IMR-90 (cell line): Measurements from ENCODE around the gene SLC25A6. TPM values are rescaled to one million over a fixed set of nuclear protein-coding genes. Genes with fewer than 3 reads are reported as not detected.
A peak's percentile ranks its signal among the peaks of the same experiment; 100 is the strongest.

Experiments used
- ATAC-seq: fragments of 200-7000 bp; cut with Tn5 transposase; 2 replicates; pipeline ENCODE4 v1.9.1; 2020; ENCODE audit warnings: low read depth, mild to moderate bottlenecking, moderate library complexity
- BruUV-seq: library from RNA; stranded (reverse); fragments of 400-500 nt; replicated peaks from 2 replicates; lab custom pipeline; 2021; lab: Mats Ljungman, UMichigan
- CTCF ChIA-PET: fragments of 300-600 bp; formaldehyde crosslinking; extraction: SDS; loops from one replicate; lab custom pipeline; 2021; ENCODE audit warnings: antibody characterized with exemption; lab: Yijun Ruan, JAX
- POLR2A ChIA-PET: fragments of 300-600 bp; sonication (Branson Sonifier 250); formaldehyde crosslinking; loops from one replicate; lab custom pipeline; 2022; ENCODE audit warnings: antibody characterized with exemption; ENCODE audit not compliant: unreplicated experiment; lab: Charles Lee
- DNase-seq: peaks from one replicate; pipeline ENCODE4 v3.0.0; 2013
- H2AFZ ChIP-seq: replicated peaks from 2 replicates; pipeline ENCODE3; 2013; ENCODE audit warnings: low read length, mild to moderate bottlenecking; ENCODE audit not compliant: poor library complexity
- H2AK5ac ChIP-seq: 2 replicates; pipeline ENCODE4 v1.6.1; 2013; ENCODE audit warnings: low read depth, low read length, inconsistent platforms
- H2AK9ac ChIP-seq: replicated peaks from 2 replicates; pipeline ENCODE3; 2013; ENCODE audit warnings: mild to moderate bottlenecking, low read depth, low read length, moderate library complexity; ENCODE audit not compliant: poor library complexity
- H2BK120ac ChIP-seq: 2 replicates; pipeline ENCODE4 v1.6.1; 2013; ENCODE audit warnings: low read depth, low read length, inconsistent platforms
- H2BK15ac ChIP-seq: 3 replicates; pipeline ENCODE4 v1.6.1; 2013; ENCODE audit warnings: low read depth, low read length, inconsistent platforms
- H2BK20ac ChIP-seq: 2 replicates; pipeline ENCODE4 v1.6.1; 2013; ENCODE audit warnings: low read depth, mild to moderate bottlenecking, inconsistent platforms, low read length, moderate library complexity
- H2BK5ac ChIP-seq: 2 replicates; pipeline ENCODE4 v1.6.1; 2013; ENCODE audit warnings: mild to moderate bottlenecking, low read depth, low read length, inconsistent platforms; ENCODE audit not compliant: poor library complexity, severe bottlenecking
- H3K14ac ChIP-seq: replicated peaks from 2 replicates; pipeline ENCODE4 v1.6.1; 2013; ENCODE audit warnings: low read depth, low read length, inconsistent platforms
- H3K18ac ChIP-seq: 2 replicates; pipeline ENCODE4 v1.6.1; 2013; ENCODE audit warnings: low read depth, low read length, control low read depth
- H3K23ac ChIP-seq: 2 replicates; pipeline ENCODE4 v1.6.1; 2013; ENCODE audit warnings: low read depth, low read length, inconsistent platforms
- H3K27ac ChIP-seq: 2 replicates; pipeline ENCODE4 v1.5.1; 2013; ENCODE audit warnings: mild to moderate bottlenecking, control low read depth, low read length; ENCODE audit not compliant: insufficient read depth
- H3K27me3 ChIP-seq: 2 replicates; pipeline ENCODE4 v1.6.1; 2013; ENCODE audit warnings: low read length; ENCODE audit not compliant: control insufficient read depth, insufficient read depth
- H3K36me3 ChIP-seq: 2 replicates; pipeline ENCODE4 v1.6.1; 2013; ENCODE audit warnings: low read length, mixed read lengths; ENCODE audit not compliant: control insufficient read depth, insufficient read depth
- H3K4ac ChIP-seq: 2 replicates; pipeline ENCODE4 v1.6.1; 2013; ENCODE audit warnings: low read depth, low read length, inconsistent platforms
- H3K4me1 ChIP-seq: 2 replicates; pipeline ENCODE4 v1.6.1; 2013; ENCODE audit warnings: low read length, mixed read lengths; ENCODE audit not compliant: control insufficient read depth, insufficient read depth
- H3K4me2 ChIP-seq: 2 replicates; pipeline ENCODE4 v1.6.1; 2013; ENCODE audit warnings: low read depth, mild to moderate bottlenecking, control low read depth, low read length, moderate library complexity
- H3K4me3 ChIP-seq: 2 replicates; pipeline ENCODE4 v1.5.1; 2013; ENCODE audit warnings: low read depth, mild to moderate bottlenecking, control low read depth, low read length, moderate library complexity; ENCODE audit not compliant: insufficient read depth
- H3K56ac ChIP-seq: 2 replicates; pipeline ENCODE4 v1.6.1; 2013; ENCODE audit warnings: low read length, inconsistent platforms; ENCODE audit not compliant: insufficient read depth; ENCODE audit errors: extremely low read depth
- H3K79me1 ChIP-seq, 2 experiments: 2 replicates each; pipeline ENCODE4 v1.6.1; 2013; ENCODE audit warnings: low read length in 2 of 2, inconsistent platforms in 1 of 2, low read depth in 1 of 2
- H3K9ac ChIP-seq: 2 replicates; pipeline ENCODE4 v1.6.1; 2013; ENCODE audit warnings: low read depth, low read length, control low read depth
- H3K9me1 ChIP-seq: 2 replicates; pipeline ENCODE4 v1.6.1; 2013; ENCODE audit warnings: low read length, inconsistent platforms; ENCODE audit not compliant: insufficient read depth
- H3K9me3 ChIP-seq: 2 replicates; pipeline ENCODE4 v1.6.1; 2013; ENCODE audit warnings: low read length; ENCODE audit not compliant: control insufficient read depth, insufficient read depth
- H4K20me1 ChIP-seq: 2 replicates; pipeline ENCODE4 v1.6.1; 2013; ENCODE audit warnings: low read length, inconsistent platforms; ENCODE audit not compliant: insufficient read depth
- H4K5ac ChIP-seq: 2 replicates; pipeline ENCODE4 v1.6.1; 2013; ENCODE audit warnings: mild to moderate bottlenecking, low read depth, low read length, control low read depth
- H4K8ac ChIP-seq, 2 experiments: 2 replicates each; pipeline ENCODE4 v1.6.1; 2013; ENCODE audit warnings: low read depth in 2 of 2, low read length in 2 of 2, control low read depth in 1 of 2, inconsistent platforms in 1 of 2
- H4K91ac ChIP-seq: 2 replicates; pipeline ENCODE4 v1.6.1; 2013; ENCODE audit warnings: low read depth, low read length, inconsistent platforms; ENCODE audit not compliant: insufficient read depth
- BHLHE40 ChIP-seq: fragments of 150-350 bp; IDR thresholded peaks from 2 replicates; pipeline ENCODE4 v1.6.1; 2016; ENCODE audit warnings: mild to moderate bottlenecking, low read depth, low read length
- CEBPB ChIP-seq: IDR thresholded peaks from 2 replicates; pipeline ENCODE4 v1.6.1; 2012; ENCODE audit warnings: low read depth, low read length, improper control_type of control experiment
- MAZ ChIP-seq: IDR thresholded peaks from 2 replicates; pipeline ENCODE4 v1.6.1; 2012; ENCODE audit warnings: low read depth, mild to moderate bottlenecking, low read length, improper control_type of control experiment, moderate library complexity, borderline replicate concordance
- RFX5 ChIP-seq: IDR thresholded peaks from 2 replicates; pipeline ENCODE4 v1.8.0; 2012; ENCODE audit warnings: low read depth, mild to moderate bottlenecking, low read length, moderate library complexity
- SMC3 ChIP-seq: fragments of 150-350 bp; IDR thresholded peaks from 2 replicates; pipeline ENCODE4 v1.6.1; 2016; ENCODE audit warnings: low read depth, mild to moderate bottlenecking, antibody characterized with exemption, low read length, moderate library complexity
- WGBS, 2 experiments: methylation state at CpG; one replicate each; pipeline versions ENCODE4 v1.1.5 to v1.1.7; 2013; ENCODE audit warnings: missing lambda C conversion rate in 2 of 2; ENCODE audit not compliant: insufficient read length in 1 of 2; ENCODE audit errors: extremely low coverage in 2 of 2; 5-methylcytosine and 5-hydroxymethylcytosine counted together
- dilution Hi-C: fragments of 300-500 bp; cut with HindIII; formaldehyde crosslinking; loops from one replicate; pipeline ENCODE4 v1.14.3; 2018; ENCODE audit warnings: low sequenced_read_pairs; ENCODE audit not compliant: unreplicated experiment
- in situ Hi-C: fragments of 300-500 bp; cut with MboI; formaldehyde crosslinking; loops from 3 replicates; pipeline ENCODE4 v1.14.3; 2019; ENCODE audit warnings: low sequenced_read_pairs, inconsistent platforms, mixed read lengths
- intact Hi-C: fragments of 100-400 bp; cut with micrococcal nuclease; formaldehyde crosslinking; loops from 2 replicates; pipeline ENCODE4 v1.10.0; 2022
- polyA plus RNA-seq, 3 experiments: library from polyadenylated mRNA; depleted of rRNA; stranded (reverse); fragments of >200 nt; gene quantifications; 2 replicates each; pipeline ENCODE4 v1.2.3, GENCODE V29; 2012; ENCODE audit warnings: low replicate concordance in 1 of 3
- total RNA-seq: library from RNA; depleted of rRNA; stranded (reverse); fragments of >200 nt; gene quantifications from 2 replicates; pipeline ENCODE4 v1.2.3, GENCODE V29; 2012

SLC25A6 gene
- total and polyA plus RNA-seq, 2 of the 4 experiments (the other 2 are of a cell fraction) = 166 to 565 TPM

DNA sequence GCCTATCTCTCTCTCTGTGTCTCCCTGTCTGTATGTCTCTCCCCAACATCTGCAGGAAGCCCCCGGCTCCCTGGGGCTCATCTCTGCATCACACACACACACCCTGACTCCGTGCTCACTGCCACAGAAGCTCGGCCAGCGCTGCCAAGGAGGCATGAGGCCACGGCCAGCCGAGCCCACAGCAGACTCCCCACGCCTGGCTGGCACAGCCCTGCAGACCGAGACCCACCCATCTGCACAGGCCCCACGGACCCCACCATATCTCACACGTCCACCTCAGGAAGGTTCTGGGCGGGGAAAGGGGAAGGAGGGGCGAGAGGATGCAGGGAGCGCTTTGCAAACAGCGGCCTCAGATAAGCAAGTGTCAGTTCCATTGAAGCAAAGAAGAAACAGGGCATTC, 28.5 kb upstream of the SLC25A6 start:
- Histone ChIP-seq H2BK120ac (no peak overlapping the region), H3K4me3 (no peak overlapping the region), H3K36me3 (peaks cover 69% of the 10 kb centered on the region), H3K56ac (no peak overlapping the region), H4K5ac (no peak overlapping the region), H3K4me2 (no peak overlapping the region), H2BK5ac (no peak overlapping the region), H4K8ac (no peak overlapping the region), H2BK15ac (no peak overlapping the region), H2AK9ac (peak overlapping the region; percentile 55), H2AK5ac (no peak overlapping the region), H2AFZ (no peak overlapping the region), H3K27ac (no peak overlapping the region), H3K79me1 (no peaks in the 10 kb centered on the region; a peak in 1 of 4 replicates), H3K4me1 (no peaks in the 10 kb centered on the region), H4K91ac (no peak overlapping the region), H2BK20ac (no peak overlapping the region), H3K18ac (no peak overlapping the region), H3K9ac (no peak overlapping the region), H3K9me1 (0 out of 2 replicates have a peak, but pooled peaks cover 6% of the 10 kb centered on the region), H3K9me3 (peaks cover 27% of the 10 kb centered on the region), H3K4ac (no peak overlapping the region), H3K27me3 (no peaks in the 10 kb centered on the region), H3K14ac (no peak overlapping the region), H4K20me1 (no peaks in the 10 kb centered on the region; the same call in 1 of the 2 replicates), H3K23ac (no peak overlapping the region)
- intact Hi-C loops (no loop called here), in situ Hi-C loops (no loop called here), dilution Hi-C loops (no loop called here)
- TF ChIP-seq BHLHE40 (no peak), MAZ (no peak), CEBPB (no peak), RFX5 (no peak), SMC3 (no peak)
- DNase-seq (no peak), ATAC-seq (peak; percentile 12)
- ChIA-PET POLR2A (no interaction called here), CTCF (no interaction called here)
- BruUV-seq = no TSS peak
- WGBS, 2 experiments = no CpG with 5 or more reads among the region's 14 CpGs
